Thoracic aorta (tissue), 2 donors: Measurements from ENCODE around the gene DYSF. TPM values are rescaled to one million over a fixed set of nuclear protein-coding genes. Genes with fewer than 3 reads are reported as not detected.
"Not testable (repeated sequence)": the region's sequence is repeated elsewhere in the genome, so short reads cannot be mapped to it uniquely, and the experiment has no call there.

Source experiments
- ATAC-seq: fragments of 150-250 bp; one replicate; pipeline ENCODE4 v1.8.0; 2017; ENCODE audit warnings: low read depth; ENCODE audit not compliant: insufficient number of reproducible peaks, low FRiP score
- DNase-seq: peaks from one replicate; pipeline ENCODE4 v3.0.0-alpha.2; 2020; ENCODE audit warnings: low spot score
- H3K27ac ChIP-seq, 2 donors: fragments of 200-600 bp; sonication (generic); 1 replicate in 1 of 2; 2 replicates in 1 of 2; pipeline ENCODE4 v1.5.1; 2016; ENCODE audit warnings: mild to moderate bottlenecking in 2 of 2, moderate library complexity in 2 of 2
- H3K27me3 ChIP-seq: fragments of 200-600 bp; sonication (generic); replicated peaks from 2 replicates; pipeline ENCODE4 v1.6.0; 2016; ENCODE audit warnings: mild to moderate bottlenecking; ENCODE audit not compliant: insufficient read depth
- H3K36me3 ChIP-seq: fragments of 200-600 bp; sonication (generic); one replicate; pipeline ENCODE4 v1.5.1; 2016
- H3K4me1 ChIP-seq, 2 donors: fragments of 200-600 bp; sonication (generic); 1 replicate in 1 of 2; 2 replicates in 1 of 2; pipeline versions ENCODE4 v1.5.1 to v1.6.0; 2016; ENCODE audit warnings: low read depth in 2 of 2, mild to moderate bottlenecking in 1 of 2; ENCODE audit not compliant: control insufficient read depth in 1 of 2
- H3K4me3 ChIP-seq: fragments of 200-600 bp; sonication (generic); 2 replicates; pipeline ENCODE4 v1.5.1; 2016; ENCODE audit warnings: mild to moderate bottlenecking
- H3K9me3 ChIP-seq: fragments of 200-600 bp; sonication (generic); 2 replicates; pipeline ENCODE4 v1.5.1; 2016
- total RNA-seq, 2 donors: library from RNA; depleted of rRNA; stranded (reverse); fragments of >200 nt; gene quantifications; one replicate each; pipeline versions ENCODE4 v1.1.0 to v1.2.3, GENCODE V29; 2016
- TF ChIP-seq, protein P1 (sequence below): fragments of 200-600 bp; sonication (generic); IDR thresholded peaks from one replicate; pipeline ENCODE4 v1.5.1; 2019; ENCODE audit warnings: antibody characterized with exemption

Gene DYSF
- total RNA-seq, 2 donors from 2014 or later = 13.0 to 15.2 TPM

GRCh38 chr2:71428472-71429383, 24.6 kb upstream of the DYSF start:
- Histone ChIP-seq H3K27ac (no peak overlapping the region), H3K36me3 (peaks cover 31% of the 10 kb centered on the region), H3K9me3 (no peaks in the 10 kb centered on the region), H3K4me1 (no peaks in the 10 kb centered on the region), H3K4me3 (no peak overlapping the region), H3K27me3 (no peaks in the 10 kb centered on the region)
- TF ChIP-seq, protein P1, sequence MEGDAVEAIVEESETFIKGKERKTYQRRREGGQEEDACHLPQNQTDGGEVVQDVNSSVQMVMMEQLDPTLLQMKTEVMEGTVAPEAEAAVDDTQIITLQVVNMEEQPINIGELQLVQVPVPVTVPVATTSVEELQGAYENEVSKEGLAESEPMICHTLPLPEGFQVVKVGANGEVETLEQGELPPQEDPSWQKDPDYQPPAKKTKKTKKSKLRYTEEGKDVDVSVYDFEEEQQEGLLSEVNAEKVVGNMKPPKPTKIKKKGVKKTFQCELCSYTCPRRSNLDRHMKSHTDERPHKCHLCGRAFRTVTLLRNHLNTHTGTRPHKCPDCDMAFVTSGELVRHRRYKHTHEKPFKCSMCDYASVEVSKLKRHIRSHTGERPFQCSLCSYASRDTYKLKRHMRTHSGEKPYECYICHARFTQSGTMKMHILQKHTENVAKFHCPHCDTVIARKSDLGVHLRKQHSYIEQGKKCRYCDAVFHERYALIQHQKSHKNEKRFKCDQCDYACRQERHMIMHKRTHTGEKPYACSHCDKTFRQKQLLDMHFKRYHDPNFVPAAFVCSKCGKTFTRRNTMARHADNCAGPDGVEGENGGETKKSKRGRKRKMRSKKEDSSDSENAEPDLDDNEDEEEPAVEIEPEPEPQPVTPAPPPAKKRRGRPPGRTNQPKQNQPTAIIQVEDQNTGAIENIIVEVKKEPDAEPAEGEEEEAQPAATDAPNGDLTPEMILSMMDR = no peak
- no peak for DNase-seq
- ATAC-seq = no peak

DNA sequence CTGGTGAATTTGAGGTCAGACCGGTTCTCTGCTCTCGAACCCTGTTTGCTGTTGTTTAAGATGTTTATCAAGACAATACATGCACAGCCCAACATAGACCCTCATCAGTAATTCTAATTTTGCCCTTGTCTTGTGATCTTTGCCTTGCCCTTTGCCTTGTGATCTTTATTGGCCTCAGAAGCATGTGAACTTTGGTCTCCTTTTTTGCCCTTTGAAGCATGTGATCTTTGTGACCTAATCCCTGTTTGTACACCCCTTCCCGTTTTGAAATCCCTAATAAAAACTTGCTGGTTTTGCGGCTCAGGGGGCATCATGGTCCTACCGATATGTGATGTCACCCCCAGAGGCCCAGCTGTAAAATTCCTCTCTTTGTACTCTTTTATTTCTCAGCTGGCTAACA, 8.2 kb upstream of the DYSF start:
- not testable (repeated sequence) for H3K36me3 ChIP-seq, ATAC-seq, H3K9me3 ChIP-seq, H3K27me3 ChIP-seq, H3K27ac ChIP-seq, H3K4me1 ChIP-seq, H3K4me3 ChIP-seq, DNase-seq

DNA sequence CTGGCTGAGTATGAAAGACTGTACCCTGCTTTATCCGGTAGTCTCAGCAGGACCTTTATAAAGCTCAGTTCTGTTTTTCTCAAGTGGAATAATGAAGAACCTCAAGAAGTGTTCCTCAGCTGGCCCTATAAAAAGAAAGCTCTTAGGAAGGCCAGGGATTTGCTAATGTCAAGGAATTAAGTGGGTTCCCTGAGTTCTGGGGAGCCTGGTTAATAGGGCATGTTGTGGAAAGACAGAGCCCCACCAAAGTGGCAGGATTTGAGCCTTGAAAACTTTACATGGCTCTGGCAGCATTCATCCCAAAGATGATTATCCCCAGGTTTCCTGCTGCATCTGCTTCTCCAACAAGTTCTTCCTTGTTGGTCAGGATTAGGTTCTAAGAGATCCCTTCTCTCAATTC, 6.9 kb upstream of the DYSF start:
- TF ChIP-seq, protein P1 = no peak
- H3K27ac ChIP-seq = no peak overlapping the region
- no peak for ATAC-seq
- H3K36me3 ChIP-seq = no peaks in the 10 kb centered on the region
- no peak overlapping the region for H3K4me3 ChIP-seq
- H3K9me3 ChIP-seq = no peaks in the 10 kb centered on the region
- peaks cover 0 to 9% of the 10 kb centered on the region in 2 donors for H3K4me1 ChIP-seq
- H3K27me3 ChIP-seq = no peaks in the 10 kb centered on the region
- no peak for DNase-seq

DNA sequence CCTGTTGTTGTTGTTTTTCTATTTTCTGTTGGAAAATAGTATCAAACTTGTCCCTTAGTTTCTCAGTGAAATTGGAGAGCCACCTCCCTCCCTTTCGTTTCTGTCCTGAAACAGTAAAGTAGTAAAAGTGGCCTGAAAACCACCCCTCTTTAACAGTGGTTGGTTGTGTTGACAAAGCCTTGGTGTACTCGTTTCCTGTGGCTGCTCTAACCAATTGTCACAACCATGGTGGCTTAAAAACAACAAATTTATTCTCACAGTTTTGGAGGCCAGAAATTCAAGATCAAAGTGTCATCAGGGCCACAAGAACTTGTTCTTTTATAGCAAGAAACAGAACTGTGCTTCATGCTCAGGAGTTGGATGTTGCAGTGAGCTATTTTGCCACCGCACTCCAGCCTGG, 4.0 kb upstream of the DYSF start:
- H3K27ac ChIP-seq = no peak overlapping the region
- no peaks in the 10 kb centered on the region for H3K27me3 ChIP-seq
- no peaks in the 10 kb centered on the region for H3K9me3 ChIP-seq
- ATAC-seq = no peak
- H3K4me1 ChIP-seq = peaks cover 4 to 34% of the 10 kb centered on the region in 2 donors
- H3K4me3 ChIP-seq = no peak overlapping the region
- TF ChIP-seq, protein P1 = no peak
- no peak for DNase-seq
- H3K36me3 ChIP-seq = no peaks in the 10 kb centered on the region

DNA sequence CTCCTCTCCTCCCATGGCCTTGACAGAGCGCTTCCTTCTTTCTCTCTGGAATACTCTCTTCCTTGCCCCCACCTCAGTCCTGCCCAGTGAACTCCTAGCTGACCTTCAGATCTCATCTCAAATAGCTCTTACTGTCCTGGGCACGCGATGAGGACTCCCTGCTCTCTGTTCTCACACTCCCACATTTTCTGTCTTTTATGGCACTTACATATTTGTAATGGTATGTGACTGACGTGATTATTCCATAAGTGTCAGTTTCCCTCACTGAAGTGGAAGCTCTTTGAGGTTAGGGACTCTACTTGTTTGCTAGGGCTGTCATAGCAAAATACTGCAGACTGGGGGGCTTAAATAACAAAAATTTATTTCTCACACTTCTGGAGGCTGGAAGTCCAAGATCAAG, 1.7 kb upstream of the DYSF start:
- Histone ChIP-seq H3K27me3 (no peaks in the 10 kb centered on the region), H3K27ac (no peak overlapping the region), H3K36me3 (no peaks in the 10 kb centered on the region), H3K4me1 (peaks cover 21 to 58% of the 10 kb centered on the region in 2 donors), H3K9me3 (no peaks in the 10 kb centered on the region), H3K4me3 (no peak overlapping the region)
- no peak for DNase-seq
- no peak for ATAC-seq
- TF ChIP-seq, protein P1 = no peak
